Fibroblast of pulmonary artery (primary cell): ENCODE measurements around the gene GLE1.

ENCODE experiments used
- DNase-seq: peaks from one replicate; pipeline ENCODE4 v3.0.0-alpha.2; 2010; ENCODE audit warnings: low read depth
- H3K4me3 ChIP-seq: replicated peaks from 2 replicates; pipeline ENCODE4 v1.5.1; 2011; ENCODE audit warnings: low read depth, mild to moderate bottlenecking, control low read depth, low read length, moderate library complexity
- CTCF ChIP-seq: IDR thresholded peaks from 2 replicates; pipeline ENCODE4 v1.5.1; 2011; ENCODE audit warnings: mild to moderate bottlenecking, control low read depth, low read length, inconsistent platforms; ENCODE audit errors: missing control alignments

Gene GLE1

GRCh38 chr9:128469070-128469469 is 35.4 kb upstream of the GLE1 start:
- DNase-seq = no peak
- no peak for TF ChIP-seq CTCF
- no peak overlapping the region for H3K4me3 ChIP-seq

- peak; percentile 73 for DNase-seq
- H3K4me3 ChIP-seq = no peak overlapping the region
- TF ChIP-seq CTCF = no peak
Measured at GRCh38 chr9:128470560-128470959, 34.0 kb upstream of the GLE1 start.

- DNase-seq = no peak
- no peak for TF ChIP-seq CTCF
- H3K4me3 ChIP-seq = no peak overlapping the region
Measured at GRCh38 chr9:128473104-128473503, 31.4 kb upstream of the GLE1 start.

GRCh38 chr9:128475867-128476266 is 28.7 kb upstream of the GLE1 start:
- H3K4me3 ChIP-seq = no peak overlapping the region
- DNase-seq = no peak
- no peak for TF ChIP-seq CTCF

- TF ChIP-seq CTCF = no peak
- no peak for DNase-seq
- no peak overlapping the region for H3K4me3 ChIP-seq
Measured at GRCh38 chr9:128479262-128479661, 25.3 kb upstream of the GLE1 start.

- no peak for TF ChIP-seq CTCF
- no peak overlapping the region for H3K4me3 ChIP-seq
- DNase-seq = no peak
Measured at GRCh38 chr9:128481561-128481960, 23.0 kb upstream of the GLE1 start.

GRCh38 chr9:128482186-128482585 is 22.3 kb upstream of the GLE1 start:
- no peak for DNase-seq
- TF ChIP-seq CTCF = no peak
- H3K4me3 ChIP-seq = no peak overlapping the region
